Measurements from ENCODE around the gene ANKRD50. TPM values are rescaled to one million over a fixed set of nuclear protein-coding genes. Genes with fewer than 3 reads are reported as not detected.

ANKRD50 gene
- total and polyA plus RNA-seq, 2 of the 13 experiments (the other 11 are each of a cell fraction or from before 2014, with no cell fraction given): 2.4 to 4.4 TPM

DNA sequence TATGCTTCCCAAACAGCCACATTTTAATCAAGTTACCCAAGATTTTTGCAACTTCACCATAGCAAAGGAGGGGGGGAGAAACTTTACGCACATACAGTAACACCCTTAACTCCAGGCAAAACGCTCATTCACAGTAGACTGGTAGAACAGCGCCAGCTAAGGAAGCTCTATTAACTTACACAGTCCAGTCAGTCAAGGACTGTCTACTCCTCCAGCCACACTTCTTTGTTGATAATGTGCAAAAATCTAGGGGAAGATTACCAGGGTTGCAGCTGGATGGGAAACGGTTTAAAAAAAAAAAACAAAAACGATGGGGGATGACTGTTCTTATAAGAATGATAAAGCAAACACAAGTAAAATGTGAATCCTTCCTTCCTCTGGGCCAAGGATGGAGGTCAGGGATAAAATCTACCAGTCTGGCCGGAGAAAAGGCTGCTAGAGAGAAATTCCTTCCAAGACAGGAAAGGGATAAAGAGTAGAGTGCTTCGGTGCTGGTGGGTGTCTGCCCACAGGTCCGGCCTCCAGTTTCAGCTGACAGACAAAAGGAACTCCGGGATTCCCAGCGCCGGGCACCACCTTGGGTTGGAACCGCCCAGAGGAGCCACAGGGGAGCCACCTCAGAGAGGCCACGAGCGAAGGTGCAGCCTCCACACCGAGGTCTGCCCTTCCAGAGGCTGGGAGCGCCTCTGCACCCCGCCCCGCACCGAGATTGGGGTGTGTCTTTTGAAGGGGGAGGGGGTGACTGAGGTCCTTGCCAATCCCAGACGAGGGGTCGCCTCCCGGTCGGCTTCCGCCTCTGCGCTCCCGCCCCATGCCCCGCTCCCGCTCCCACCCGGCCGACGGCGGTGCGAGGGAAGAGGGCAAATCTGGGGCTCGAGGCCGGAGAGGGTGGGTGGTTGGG is 811 bp downstream of the ANKRD50 start (continued):
- TF ChIP-seq PBX2 (CRISPR knock-in tag; IDR thresholded peaks at IDR 0.05) (no peak), ELK4 (CRISPR knock-in tag; IDR thresholded peaks at IDR 0.05; ENCODE audit: borderline replicate concordance) (no peak), ZNF20 (CRISPR knock-in tag; IDR thresholded peaks at IDR 0.05) (no peak), MXD4 (CRISPR knock-in tag; IDR thresholded peaks at IDR 0.05) (no peak), ZNF563 (CRISPR knock-in tag; IDR thresholded peaks at IDR 0.05) (peak; percentile 65; the same call in 1 of the 2 replicates), ZNF549 (CRISPR knock-in tag; IDR thresholded peaks at IDR 0.05) (no peak), DRAP1 (CRISPR knock-in tag; IDR thresholded peaks at IDR 0.05) (no peak), ZNF530 (CRISPR knock-in tag; IDR thresholded peaks at IDR 0.05; ENCODE audit: low read depth) (no peak), ZNF12 (CRISPR knock-in tag; IDR thresholded peaks at IDR 0.05) (no peak), POGZ (CRISPR knock-in tag; IDR thresholded peaks at IDR 0.05) (peak; percentile 54; the same call in 1 of the 2 replicates), KMT2B (CRISPR knock-in tag; IDR thresholded peaks at IDR 0.05) (no peak), YEATS2 (CRISPR knock-in tag; IDR thresholded peaks at IDR 0.05; ENCODE audit: borderline replicate concordance) (no peak), CHD2 (IDR thresholded peaks at IDR 0.05; ENCODE audit: low read depth, low read length) (no peak), ONECUT2 (CRISPR knock-in tag; IDR thresholded peaks at IDR 0.05) (no peak), ZSCAN12 (CRISPR knock-in tag; IDR thresholded peaks at IDR 0.05) (no peak), MTF2 (CRISPR knock-in tag; IDR thresholded peaks at IDR 0.05; ENCODE audit: borderline replicate concordance) (no peak), KLF12 (CRISPR knock-in tag; IDR thresholded peaks at IDR 0.05; ENCODE audit: borderline replicate concordance) (no peak), ZNF598 (CRISPR knock-in tag; IDR thresholded peaks at IDR 0.05; ENCODE audit: borderline replicate concordance) (no peak), IKZF5 (CRISPR knock-in tag; IDR thresholded peaks at IDR 0.05) (peak; percentile 45; the same call in 1 of the 2 replicates), GATA4 (IDR thresholded peaks at IDR 0.05; ENCODE audit: borderline replicate concordance, low read depth) (no peak), KAT7 (CRISPR knock-in tag; IDR thresholded peaks at IDR 0.05; ENCODE audit: borderline replicate concordance) (0 out of 2 replicates have a peak, but pooled peaks have one; percentile 29), KDM3A (CRISPR knock-in tag; IDR thresholded peaks at IDR 0.05; ENCODE audit: low read depth) (no peak; the same call in 1 of the 2 replicates), NFYB (CRISPR knock-in tag; IDR thresholded peaks at IDR 0.05) (peak; percentile 37), NFKBIZ (CRISPR knock-in tag; IDR thresholded peaks at IDR 0.05) (no peak), ZBTB34 (CRISPR knock-in tag; IDR thresholded peaks at IDR 0.05) (0 out of 2 replicates have a peak, but pooled peaks have one; percentile 34), KDM5A (IDR thresholded peaks at IDR 0.05; ENCODE audit: borderline replicate concordance, low read length) (no peak; the same call in 1 of the 2 replicates)
